Measurements from ENCODE around the gene ANO10.

The ANO10 gene

GRCh38 chr3:43388915-43389314 lies 232.9 kb downstream of the ANO10 start:
- Histone ChIP-seq H3K4me1 (peaks cover 0 to 19% (median 2%) of the 10 kb centered on the region in 4 donors), H3K27me3 (no peaks in the 10 kb centered on the region), H3K9me3 (peaks cover 0 to 8% (median 0%) of the 10 kb centered on the region in 3 donors), H3K4me3 (no peak overlapping the region), H3K36me3 (no peaks in the 10 kb centered on the region), H3K27ac (no peak overlapping the region)
- no peak for DNase-seq
- no peak for TF ChIP-seq CTCF (IDR thresholded peaks at IDR 0.05)
- intact Hi-C loops (cut with DNase I; ENCODE audit: low total_unique reads) = no loop called here

DNA sequence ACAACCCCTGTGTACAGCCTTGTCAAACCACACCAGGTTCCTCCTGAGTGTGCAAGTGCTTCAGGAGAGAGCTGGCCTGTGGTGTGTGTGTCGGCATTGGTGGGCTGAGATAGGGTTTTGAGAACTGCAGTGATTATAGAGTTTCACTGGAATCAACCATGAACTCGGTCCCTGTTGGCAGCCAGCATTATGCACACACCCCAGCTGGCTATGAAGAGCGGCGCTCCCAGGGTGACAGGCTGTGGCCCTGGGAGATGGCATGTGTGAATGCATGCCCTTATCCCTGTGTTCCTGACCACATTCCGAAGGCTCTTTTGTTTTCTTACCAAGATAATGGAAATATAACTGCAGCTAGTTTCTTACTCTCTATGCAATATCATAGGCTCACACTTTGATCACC lies 233.6 kb downstream of the ANO10 start:
- no peak for TF ChIP-seq CTCF (IDR thresholded peaks at IDR 0.05)
- Histone ChIP-seq H3K9me3 (peaks cover 0 to 8% (median 0%) of the 10 kb centered on the region in 3 donors), H3K4me1 (peaks cover 0 to 15% (median 0%) of the 10 kb centered on the region in 4 donors), H3K27ac (no peak overlapping the region), H3K4me3 (no peak overlapping the region), H3K27me3 (no peaks in the 10 kb centered on the region), H3K36me3 (no peaks in the 10 kb centered on the region)
- intact Hi-C loops (cut with DNase I; ENCODE audit: low total_unique reads) = no loop called here
- no peak for DNase-seq

DNA sequence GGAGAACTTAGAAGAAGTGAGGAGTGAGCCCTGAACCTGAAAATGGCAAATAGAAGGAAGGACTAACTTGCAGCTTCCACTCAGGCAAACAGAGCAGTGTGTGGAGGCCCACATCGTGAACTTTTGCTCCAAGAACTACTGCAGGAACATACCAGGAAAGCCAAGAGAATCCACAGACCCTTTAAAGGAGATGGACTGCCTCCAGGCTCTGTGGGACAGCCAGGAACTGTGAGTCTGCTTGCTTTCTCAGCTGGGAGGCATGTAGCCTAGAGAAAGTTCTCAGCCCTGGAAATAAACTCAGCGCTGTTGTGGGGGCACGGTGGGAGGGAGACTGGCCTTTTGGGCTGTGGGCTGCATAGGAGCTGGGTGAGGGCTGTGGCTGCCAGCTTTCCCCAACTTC lies 242.5 kb downstream of the ANO10 start:
- DNase-seq = peak in 1 of 2 donors; percentile 82
- intact Hi-C loops (cut with DNase I; ENCODE audit: low total_unique reads) = no loop called here
- no peaks in the 10 kb centered on the region for H3K36me3 ChIP-seq

DNA sequence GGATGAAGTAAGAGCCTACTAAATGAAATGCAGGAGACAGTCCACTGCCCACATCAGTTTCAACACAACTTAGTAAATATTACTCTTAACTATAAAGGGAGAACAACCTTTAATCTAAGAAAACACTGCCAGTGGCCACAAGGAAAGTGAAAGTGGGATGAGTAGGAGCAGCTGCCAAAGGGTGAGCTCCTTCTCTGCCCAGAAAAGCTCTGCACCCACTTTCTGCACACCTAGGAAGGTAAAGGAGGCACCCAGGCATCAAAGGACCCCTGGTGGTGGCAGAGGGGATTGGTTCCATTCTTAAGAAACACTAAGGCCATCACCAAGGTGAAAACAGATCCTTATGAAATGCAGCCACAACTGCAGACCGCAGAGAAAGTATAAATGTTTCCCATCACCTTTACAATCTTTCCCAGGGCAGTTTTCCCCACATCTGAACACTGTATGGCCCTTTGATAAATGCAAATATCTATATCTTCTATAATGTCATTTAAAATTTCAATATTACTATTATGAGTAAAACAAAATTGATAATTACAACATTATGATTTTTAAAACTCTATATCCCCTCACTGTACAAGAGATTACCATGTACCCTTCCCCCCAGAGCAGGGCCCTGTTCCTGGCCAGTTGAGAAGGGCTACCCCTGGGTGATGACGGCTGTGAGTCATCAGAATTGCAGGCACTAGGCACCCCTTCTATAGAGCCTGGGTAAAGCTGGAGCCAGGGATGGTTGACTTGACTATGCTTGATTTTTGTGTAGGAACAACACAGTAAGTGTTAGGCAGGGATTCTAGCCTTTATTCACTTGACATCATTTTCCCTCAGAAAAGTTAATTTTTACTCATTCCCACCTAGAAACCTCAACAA lies 243.5 kb downstream of the ANO10 start:
- Histone ChIP-seq H3K9me3 (no peaks in the 10 kb centered on the region), H3K4me1 (peaks cover 0 to 36% (median 19%) of the 10 kb centered on the region in 4 donors), H3K4me3 (no peak overlapping the region), H3K27ac (peak overlapping the region; percentile 69 to 70), H3K27me3 (no peaks in the 10 kb centered on the region), H3K36me3 (no peaks in the 10 kb centered on the region)
- TF ChIP-seq CTCF (IDR thresholded peaks at IDR 0.05) = peak; percentile 32 to 35
- intact Hi-C loops (cut with DNase I; ENCODE audit: low total_unique reads) = no loop called here
- DNase-seq = no peak

More for the DNA sequence above, 242.5 kb downstream of the ANO10 start:
- Histone ChIP-seq H3K9me3 (no peaks in the 10 kb centered on the region), H3K4me3 (no peak overlapping the region), H3K27me3 (no peaks in the 10 kb centered on the region), H3K4me1 (peaks cover 0 to 36% (median 19%) of the 10 kb centered on the region in 4 donors), H3K27ac (peak overlapping the region; percentile 69 to 70)
- TF ChIP-seq CTCF (IDR thresholded peaks at IDR 0.05) = no peak

GRCh38 chr3:43373560-43373928 lies 248.3 kb downstream of the ANO10 start:
- Histone ChIP-seq H3K4me1 (peaks cover 0 to 11% (median 4%) of the 10 kb centered on the region in 4 donors), H3K4me3 (no peak overlapping the region), H3K27me3 (no peaks in the 10 kb centered on the region), H3K36me3 (no peaks in the 10 kb centered on the region), H3K9me3 (no peaks in the 10 kb centered on the region), H3K27ac (no peak overlapping the region)
- intact Hi-C loops (cut with DNase I; ENCODE audit: low total_unique reads) = no loop called here
- DNase-seq = no peak
- TF ChIP-seq CTCF (IDR thresholded peaks at IDR 0.05) = no peak
